ENCODE results near the gene CA12.

Gene CA12

GRCh38 chr15:63337046-63337445 is 44.6 kb downstream of the CA12 start:
- no peak overlapping the region for H3K4me3 ChIP-seq (ENCODE audit: low read depth, low read length)
- DNase-seq (ENCODE audit: low read depth, low spot score): no peak
- TF ChIP-seq, protein P1, sequence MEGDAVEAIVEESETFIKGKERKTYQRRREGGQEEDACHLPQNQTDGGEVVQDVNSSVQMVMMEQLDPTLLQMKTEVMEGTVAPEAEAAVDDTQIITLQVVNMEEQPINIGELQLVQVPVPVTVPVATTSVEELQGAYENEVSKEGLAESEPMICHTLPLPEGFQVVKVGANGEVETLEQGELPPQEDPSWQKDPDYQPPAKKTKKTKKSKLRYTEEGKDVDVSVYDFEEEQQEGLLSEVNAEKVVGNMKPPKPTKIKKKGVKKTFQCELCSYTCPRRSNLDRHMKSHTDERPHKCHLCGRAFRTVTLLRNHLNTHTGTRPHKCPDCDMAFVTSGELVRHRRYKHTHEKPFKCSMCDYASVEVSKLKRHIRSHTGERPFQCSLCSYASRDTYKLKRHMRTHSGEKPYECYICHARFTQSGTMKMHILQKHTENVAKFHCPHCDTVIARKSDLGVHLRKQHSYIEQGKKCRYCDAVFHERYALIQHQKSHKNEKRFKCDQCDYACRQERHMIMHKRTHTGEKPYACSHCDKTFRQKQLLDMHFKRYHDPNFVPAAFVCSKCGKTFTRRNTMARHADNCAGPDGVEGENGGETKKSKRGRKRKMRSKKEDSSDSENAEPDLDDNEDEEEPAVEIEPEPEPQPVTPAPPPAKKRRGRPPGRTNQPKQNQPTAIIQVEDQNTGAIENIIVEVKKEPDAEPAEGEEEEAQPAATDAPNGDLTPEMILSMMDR (IDR thresholded peaks at IDR 0.05; ENCODE audit: insufficient read depth, low read length, missing control alignments): no peak
- POLR2A ChIA-PET: no interaction called here
- CTCF ChIA-PET: interaction anchor here (1.6 kb wide), 1 partner anchor 47 kb away, joined by 5 read pairs; no protein-coding TSS in a partner anchor

DNA sequence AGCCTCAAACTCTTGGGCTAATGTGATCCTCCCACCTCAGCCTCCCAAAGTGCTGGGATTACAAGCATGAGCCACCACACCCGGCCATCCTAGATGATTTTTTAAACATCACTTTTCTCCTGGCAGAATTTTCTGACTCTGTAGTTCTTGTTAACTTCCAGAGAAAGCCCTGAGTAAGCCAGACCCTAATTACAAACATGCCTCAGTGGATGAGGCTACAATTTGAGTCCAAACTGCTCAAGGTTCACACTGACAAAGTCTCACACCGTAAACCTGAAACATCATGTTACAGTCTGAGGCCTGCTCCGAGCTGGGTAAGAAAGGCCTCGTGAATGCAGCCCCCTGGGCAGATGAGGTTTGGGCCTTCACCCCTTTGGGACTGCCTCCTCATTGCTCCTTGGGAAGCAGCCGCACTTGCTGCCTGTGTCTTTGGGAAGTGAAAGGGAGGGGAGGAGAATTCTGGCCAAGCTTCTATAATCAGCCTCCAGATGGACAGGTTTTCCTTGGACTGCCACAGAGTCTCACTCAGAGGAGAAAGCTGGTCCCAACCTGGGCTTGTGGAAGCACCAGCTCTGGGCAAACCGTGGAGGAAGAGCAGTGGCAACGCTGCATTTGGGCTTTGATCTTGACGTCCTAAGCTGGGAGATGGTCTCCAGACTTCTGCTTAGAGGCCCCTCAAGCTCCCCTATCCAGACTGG is 46.0 kb downstream of the CA12 start:
- POLR2A ChIA-PET: no interaction called here
- H3K4me3 ChIP-seq (ENCODE audit: low read depth, low read length): no peak overlapping the region
- TF ChIP-seq, protein P1 (IDR thresholded peaks at IDR 0.05; ENCODE audit: insufficient read depth, low read length, missing control alignments): no peak
- CTCF ChIA-PET: no interaction called here
- DNase-seq (ENCODE audit: low read depth, low spot score): no peak

GRCh38 chr15:63334821-63335220 is 46.8 kb downstream of the CA12 start:
- H3K4me3 ChIP-seq (ENCODE audit: low read depth, low read length): no peak overlapping the region
- ChIA-PET POLR2A (no interaction called here), CTCF (no interaction called here)
- TF ChIP-seq, protein P1 (IDR thresholded peaks at IDR 0.05; ENCODE audit: insufficient read depth, low read length, missing control alignments): no peak
- no peak for DNase-seq (ENCODE audit: low read depth, low spot score)

- no peak overlapping the region for H3K4me3 ChIP-seq (ENCODE audit: low read depth, low read length)
- peak; percentile 86 for DNase-seq (ENCODE audit: low read depth, low spot score)
- TF ChIP-seq, protein P1 (IDR thresholded peaks at IDR 0.05; ENCODE audit: insufficient read depth, low read length, missing control alignments): no peak
- ChIA-PET CTCF (interaction anchor here (1.2 to 1.6 kb wide), 3 partner anchors 8 to 45 kb away, joined by 4 to 7 read pairs (median 4); no protein-coding TSS in a partner anchor), POLR2A (no interaction called here)
Measured at GRCh38 chr15:63332367-63333124, 49.1 kb downstream of the CA12 start.

DNA sequence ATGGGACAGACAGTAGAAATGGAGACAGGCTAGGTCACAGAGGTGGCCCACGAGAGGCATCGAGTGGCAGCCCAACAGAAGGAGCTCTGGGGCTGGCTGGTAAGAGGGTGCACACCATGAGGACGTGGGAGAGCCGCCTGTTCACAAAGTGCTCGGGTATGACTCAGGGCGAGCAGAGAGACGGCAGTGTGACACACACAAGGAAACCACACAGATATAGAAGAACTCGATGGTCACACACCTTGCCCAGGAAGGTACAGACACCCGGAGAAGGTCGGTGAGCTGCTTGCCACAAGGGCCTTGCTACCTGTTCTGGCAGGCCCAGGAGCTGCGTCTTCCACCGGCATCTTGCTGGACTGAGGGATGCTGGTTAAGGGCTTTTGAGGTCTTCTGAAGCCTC is 50.2 kb downstream of the CA12 start:
- no peak overlapping the region for H3K4me3 ChIP-seq (ENCODE audit: low read depth, low read length)
- POLR2A ChIA-PET: no interaction called here
- TF ChIP-seq, protein P1 (IDR thresholded peaks at IDR 0.05; ENCODE audit: insufficient read depth, low read length, missing control alignments): no peak
- DNase-seq (ENCODE audit: low read depth, low spot score): no peak
- CTCF ChIA-PET: interaction anchor here (1.6 kb wide), 1 partner anchor 12 kb away, joined by 7 read pairs; no protein-coding TSS in a partner anchor

DNA sequence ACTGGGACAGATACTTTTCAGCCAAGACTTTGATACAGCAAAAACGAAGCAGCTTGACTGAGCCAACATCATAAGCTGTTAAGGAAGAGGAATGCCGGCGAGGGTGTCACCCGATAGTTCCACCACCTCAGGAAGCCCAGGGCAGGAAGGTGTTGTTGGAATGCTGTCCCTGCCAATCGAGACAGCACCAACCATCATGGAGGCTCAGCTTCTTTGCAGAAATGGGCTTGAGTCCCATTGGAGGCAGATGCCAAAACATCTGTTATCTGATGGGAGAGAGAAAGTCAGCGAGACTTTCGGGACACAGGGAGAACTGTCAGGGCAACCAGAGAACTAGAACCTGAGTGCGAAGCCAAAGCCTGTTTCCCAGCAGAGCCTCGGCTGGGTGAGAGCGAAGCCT is 50.7 kb downstream of the CA12 start:
- TF ChIP-seq, protein P1 (IDR thresholded peaks at IDR 0.05; ENCODE audit: insufficient read depth, low read length, missing control alignments): no peak
- DNase-seq (ENCODE audit: low read depth, low spot score): no peak
- CTCF ChIA-PET: no interaction called here
- POLR2A ChIA-PET: no interaction called here
- no peak overlapping the region for H3K4me3 ChIP-seq (ENCODE audit: low read depth, low read length)
